Measurements from ENCODE around the gene PHETA1.
"Not testable (repeated sequence)": the region's sequence is repeated elsewhere in the genome, so short reads cannot be mapped to it uniquely, and the experiment has no call there.

Gene PHETA1

GRCh38 chr12:111373231-111373630, 4.3 kb upstream of the PHETA1 start:
- DNase-seq (ENCODE audit: low read depth in 3 of 3, low spot score in 1 of 3) = not testable (repeated sequence)

DNA sequence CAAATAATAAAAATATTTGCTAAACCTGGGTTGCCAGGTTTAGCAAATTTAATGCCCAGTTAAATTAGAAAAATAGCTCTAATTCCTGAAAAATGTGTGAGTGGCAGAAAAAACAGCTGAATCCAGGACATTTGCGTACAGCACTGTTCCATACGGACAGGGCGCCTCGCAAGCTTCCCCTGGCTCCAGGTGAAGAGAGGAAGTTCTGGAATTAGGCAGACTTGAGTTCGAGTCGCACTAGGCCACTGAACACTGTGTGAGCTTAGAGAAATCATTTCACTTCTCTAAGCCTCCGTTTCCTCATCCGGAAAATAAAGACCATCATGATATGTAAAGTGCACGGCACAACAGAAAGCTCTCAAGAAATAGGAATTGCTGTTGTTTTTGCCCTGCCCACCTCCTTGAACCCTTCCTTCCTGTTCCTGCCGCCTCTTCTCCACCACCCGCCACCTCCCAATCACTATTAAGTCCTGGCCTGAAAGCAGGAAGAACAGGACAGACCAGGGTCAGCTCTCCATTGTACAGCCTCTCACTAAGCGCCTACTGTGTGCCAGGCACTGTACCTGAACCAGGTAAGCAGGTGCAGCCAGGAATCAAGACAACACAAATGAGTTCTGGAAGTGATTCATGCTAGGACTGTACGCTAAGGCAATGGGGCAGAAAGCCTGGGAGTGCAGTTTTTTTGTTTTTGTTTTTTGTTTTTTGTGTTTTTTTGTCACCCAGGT, 763 bp upstream of the PHETA1 start:
- DNase-seq (ENCODE audit: low read depth in 3 of 3, low spot score in 1 of 3) = no peak

DNA sequence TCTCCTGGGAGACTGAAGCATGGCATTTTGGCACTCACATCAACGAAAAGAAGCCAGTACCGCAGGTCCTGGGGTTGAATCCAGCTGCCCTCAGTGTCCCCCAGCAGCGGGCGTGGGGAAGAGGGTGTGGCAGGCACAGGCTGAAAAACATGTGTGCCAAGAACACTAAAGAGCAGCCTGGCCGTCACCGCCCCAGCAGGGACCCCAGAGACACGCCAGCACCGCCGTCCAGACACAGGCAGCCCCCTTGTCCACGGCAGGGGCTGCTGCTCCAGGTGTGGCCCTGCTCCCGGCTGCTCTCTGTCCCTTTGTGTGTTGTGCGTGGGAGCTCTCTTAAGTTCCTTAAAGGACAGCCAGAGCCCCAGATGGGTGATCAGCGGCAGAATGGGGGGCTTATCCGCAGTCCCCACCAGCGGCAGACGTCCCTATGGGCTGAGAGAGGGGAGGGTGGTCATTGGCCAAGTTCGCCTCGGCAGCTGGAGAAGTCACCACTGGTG, 556 bp downstream of the PHETA1 start:
- DNase-seq (ENCODE audit: low read depth in 3 of 3, low spot score in 1 of 3) = no peak

- DNase-seq (ENCODE audit: low read depth in 3 of 3, low spot score in 1 of 3) = no peak
These were observed 1.2 kb downstream of the PHETA1 start for GRCh38 chr12:111367661-111368221.

GRCh38 chr12:111366583-111366982, 2.3 kb downstream of the PHETA1 start:
- DNase-seq (ENCODE audit: low read depth in 3 of 3, low spot score in 1 of 3) = no peak

DNA sequence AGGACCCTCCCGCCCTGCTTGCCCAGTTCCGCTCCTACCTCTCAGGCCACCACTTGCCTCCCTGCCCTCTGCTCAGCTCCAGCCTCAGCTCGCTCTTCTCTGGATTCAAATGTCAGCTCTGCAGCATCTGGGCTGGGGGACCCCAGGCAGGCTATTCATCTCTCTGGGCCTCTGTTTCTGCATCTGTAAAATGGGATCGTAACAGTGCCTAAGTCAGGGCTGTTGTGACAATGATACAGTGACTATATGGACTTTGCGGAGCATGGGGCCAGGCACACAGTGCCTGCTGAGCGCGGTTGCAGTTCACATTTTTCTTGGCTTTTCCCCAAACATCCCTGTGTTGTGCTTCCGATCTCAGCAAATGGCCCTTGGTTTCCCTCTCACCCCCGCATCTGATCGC, 2.8 kb downstream of the PHETA1 start:
- DNase-seq (ENCODE audit: low read depth in 3 of 3, low spot score in 1 of 3) = no peak

GRCh38 chr12:111363578-111363977, 5.3 kb downstream of the PHETA1 start:
- no peak for DNase-seq (ENCODE audit: low read depth in 3 of 3, low spot score in 1 of 3)

- no peak for DNase-seq (ENCODE audit: low read depth in 3 of 3, low spot score in 1 of 3)
These were observed 6.0 kb downstream of the PHETA1 start for GRCh38 chr12:111362687-111363475.

GRCh38 chr12:111361717-111362576, 6.9 kb downstream of the PHETA1 start:
- DNase-seq (ENCODE audit: low read depth in 3 of 3, low spot score in 1 of 3) = no peak

GRCh38 chr12:111361073-111361716, 7.7 kb downstream of the PHETA1 start:
- no peak for DNase-seq (ENCODE audit: low read depth in 3 of 3, low spot score in 1 of 3)

DNA sequence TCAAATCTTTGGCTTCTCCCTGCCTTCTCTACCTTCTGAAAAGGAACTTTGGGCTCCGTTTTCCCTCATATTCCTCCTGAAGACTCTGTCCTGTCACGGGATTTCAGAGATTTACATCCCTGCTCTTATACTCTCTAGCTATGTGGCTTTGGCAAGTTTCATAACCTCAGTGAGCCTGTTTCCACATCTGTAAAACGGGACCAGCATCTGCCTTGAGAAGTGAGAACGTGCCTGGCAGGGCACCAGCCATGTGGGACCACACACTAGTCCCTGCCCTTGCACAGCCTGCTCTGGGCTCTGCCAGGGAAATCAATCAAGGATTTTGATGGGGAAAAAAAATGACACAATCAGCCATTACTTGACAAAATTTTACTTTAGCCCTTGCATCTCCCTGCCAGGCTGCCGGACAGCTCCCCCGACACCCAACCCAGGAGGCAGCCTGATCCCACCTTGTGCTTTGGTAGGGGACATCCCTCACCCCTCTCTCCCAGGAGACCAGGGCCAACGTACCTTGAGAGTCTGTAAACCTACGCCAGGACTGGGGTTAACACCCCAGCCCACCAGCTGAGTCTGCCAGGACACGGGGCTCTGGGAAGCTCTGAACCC, 8.5 kb downstream of the PHETA1 start:
- DNase-seq (ENCODE audit: low read depth in 3 of 3, low spot score in 1 of 3) = no peak

GRCh38 chr12:111359914-111360276, 9.0 kb downstream of the PHETA1 start:
- DNase-seq (ENCODE audit: low read depth in 3 of 3, low spot score in 1 of 3) = no peak

- DNase-seq (ENCODE audit: low read depth in 3 of 3, low spot score in 1 of 3) = no peak
These were observed 9.5 kb downstream of the PHETA1 start for GRCh38 chr12:111359231-111359913.

- no peak for DNase-seq (ENCODE audit: low read depth in 3 of 3, low spot score in 1 of 3)
These were observed 13.5 kb downstream of the PHETA1 start for GRCh38 chr12:111355201-111355925.

- DNase-seq (ENCODE audit: low read depth in 3 of 3, low spot score in 1 of 3) = no peak
These were observed 14.4 kb downstream of the PHETA1 start for GRCh38 chr12:111354511-111354910.

DNA sequence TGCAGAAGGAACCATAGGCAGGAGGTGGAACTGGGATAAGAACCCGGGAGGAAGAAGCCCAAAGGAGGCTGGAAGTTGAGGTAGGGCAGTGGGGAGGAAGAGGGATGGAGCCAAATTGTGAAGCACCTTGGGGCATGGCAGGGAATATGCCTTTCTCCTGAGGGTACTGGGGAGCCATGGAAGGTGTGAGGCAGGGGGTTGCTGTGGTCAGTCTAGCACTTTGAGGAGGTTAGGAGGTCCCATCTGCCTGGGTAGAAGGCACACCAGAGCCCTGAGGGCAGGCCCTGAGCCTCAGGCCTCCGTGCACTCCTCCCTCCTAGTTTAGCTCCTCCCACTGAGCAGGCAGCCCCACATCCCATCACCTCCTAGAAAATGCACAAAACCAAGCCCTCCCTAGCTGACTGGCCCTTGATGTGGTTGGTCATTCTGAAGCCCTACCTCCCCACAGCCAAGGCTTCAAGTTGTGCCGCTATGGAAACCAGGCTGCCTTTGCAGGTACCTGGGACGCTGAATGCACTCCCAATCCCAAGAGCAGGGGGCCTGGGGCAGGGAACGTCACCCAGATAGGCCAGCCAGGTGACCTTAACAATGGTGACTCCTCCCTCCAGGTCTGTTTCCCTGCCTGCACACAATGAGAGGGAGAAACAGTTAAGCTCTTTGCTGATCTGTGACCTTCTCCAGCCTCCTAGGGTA, 15.1 kb downstream of the PHETA1 start:
- no peak for DNase-seq (ENCODE audit: low read depth in 3 of 3, low spot score in 1 of 3)

- DNase-seq (ENCODE audit: low read depth in 3 of 3, low spot score in 1 of 3) = no peak
These were observed 15.9 kb downstream of the PHETA1 start for GRCh38 chr12:111353026-111353425.

- DNase-seq (ENCODE audit: low read depth in 3 of 3, low spot score in 1 of 3) = no peak
These were observed 16.4 kb downstream of the PHETA1 start for GRCh38 chr12:111352296-111352993.
